B cell (primary cell): Measurements from ENCODE around the gene HS3ST3A1. TPM values are rescaled to one million over a fixed set of nuclear protein-coding genes. Genes with fewer than 3 reads are reported as not detected.

Experiments used
- ATAC-seq: fragments of 200-7000 bp; cut with Tn5 transposase; one replicate; pipeline ENCODE4 v1.10.0; 2021; ENCODE audit warnings: low read depth, mild to moderate bottlenecking, moderate number of reproducible peaks, moderate library complexity
- CTCF ChIA-PET: fragments of 350-600 bp; sonication (Branson Sonifier 250); formaldehyde crosslinking; loops from one replicate; lab custom pipeline; 2021; ENCODE audit warnings: antibody characterized with exemption, inconsistent platforms; lab: Charles Lee
- POLR2A ChIA-PET: fragments of 350-600 bp; sonication (Branson Sonifier 250); formaldehyde crosslinking; loops from one replicate; lab custom pipeline; 2021; ENCODE audit warnings: antibody characterized with exemption; lab: Charles Lee
- DNase-seq: peaks from one replicate; pipeline ENCODE4 v3.0.0; 2013
- H2AFZ ChIP-seq: 2 replicates; pipeline ENCODE4 v1.6.1; 2012; ENCODE audit warnings: mild to moderate bottlenecking, low read depth, low read length; ENCODE audit not compliant: insufficient read depth, poor library complexity, severe bottlenecking
- H3K27ac ChIP-seq, 2 donors: 1 replicate in 1 of 2; 2 replicates in 1 of 2; pipeline ENCODE4 v1.5.1; 2012 to 2013; ENCODE audit warnings: low read length in 2 of 2, mild to moderate bottlenecking in 2 of 2, moderate library complexity in 1 of 2
- H3K27me3 ChIP-seq, 4 experiments: fragments of 200-600 bp in 1 of 4; sonication (generic) in 1 of 4; replicated peaks in 1 of 4; 1 replicate in 2 of 4; 2 replicates in 2 of 4; pipeline versions ENCODE4 v1.6.1 to v1.7.0; 2013 to 2016; ENCODE audit warnings: low read length in 3 of 4, mild to moderate bottlenecking in 2 of 4, mixed read lengths in 1 of 4, moderate library complexity in 1 of 4; ENCODE audit not compliant: insufficient read depth in 4 of 4, control insufficient read depth in 3 of 4; ENCODE audit errors: control extremely low read depth in 1 of 4
- H3K36me3 ChIP-seq, 2 experiments: replicated peaks in 1 of 2; 1 replicate in 1 of 2; 2 replicates in 1 of 2; pipeline versions ENCODE4 v1.6.1 to v1.7.1; 2013; ENCODE audit warnings: low read length in 1 of 2; ENCODE audit not compliant: insufficient read depth in 2 of 2, control insufficient read depth in 1 of 2; ENCODE audit errors: control extremely low read depth in 1 of 2, extremely low read depth in 1 of 2
- H3K4me1 ChIP-seq, 2 donors: fragments of 200-600 bp in 1 of 2; sonication (generic) in 1 of 2; 1 replicate in 1 of 2; 2 replicates in 1 of 2; pipeline versions ENCODE4 v1.5.1 to v1.6.1; 2013 to 2017; ENCODE audit warnings: low read length in 2 of 2; ENCODE audit not compliant: control insufficient read depth in 2 of 2, insufficient read depth in 2 of 2
- H3K4me2 ChIP-seq: replicated peaks from 2 replicates; pipeline ENCODE3; 2012; ENCODE audit warnings: mild to moderate bottlenecking, low read depth, low read length; ENCODE audit not compliant: poor library complexity, severe bottlenecking
- H3K4me3 ChIP-seq, 5 experiments: fragments of 200-600 bp in 1 of 5; sonication (generic) in 1 of 5; 1 replicate in 3 of 5; 2 replicates in 2 of 5; pipeline versions ENCODE4 v1.5.1 to v1.7.0; 2011 to 2016; ENCODE audit warnings: low read length in 4 of 5, mild to moderate bottlenecking in 4 of 5, low read depth in 2 of 5, control low read depth in 1 of 5, moderate library complexity in 1 of 5; ENCODE audit not compliant: insufficient read depth in 1 of 5; ENCODE audit errors: control extremely low read depth in 1 of 5, extremely low read depth in 1 of 5
- H3K79me2 ChIP-seq: fragments of 200-600 bp; sonication (generic); one replicate; pipeline ENCODE4 v1.6.0; 2016; ENCODE audit warnings: low read length; ENCODE audit not compliant: control insufficient read depth, insufficient read depth
- H3K9ac ChIP-seq: fragments of 200-600 bp; sonication (generic); 2 replicates; pipeline ENCODE4 v1.6.1; 2017; ENCODE audit warnings: mild to moderate bottlenecking, low read length, moderate library complexity
- H3K9me3 ChIP-seq, 3 donors: one replicate each; pipeline versions ENCODE4 v1.6.1 to v1.7.1; 2013; ENCODE audit warnings: low read length in 2 of 3; ENCODE audit not compliant: control insufficient read depth in 2 of 3, insufficient read depth in 1 of 3; ENCODE audit errors: control extremely low read depth in 1 of 3
- H4K20me1 ChIP-seq: 2 replicates; pipeline ENCODE4 v1.6.0; 2012; ENCODE audit warnings: mild to moderate bottlenecking, low read length; ENCODE audit not compliant: insufficient read depth, control insufficient read depth, poor library complexity, severe bottlenecking
- H3K27ac Mint-ChIP-seq: one replicate; pipeline ENCODE4 v1.8.0; 2021; ENCODE audit warnings: mixed read lengths
- H3K27me3 Mint-ChIP-seq: one replicate; pipeline ENCODE4 v1.8.0; 2021; ENCODE audit warnings: mixed read lengths
- H3K4me1 Mint-ChIP-seq: one replicate; pipeline ENCODE4 v1.8.0; 2021; ENCODE audit warnings: mixed read lengths
- H3K4me3 Mint-ChIP-seq: one replicate; pipeline ENCODE4 v1.8.0; 2021; ENCODE audit warnings: mixed read lengths
- H3K9me3 Mint-ChIP-seq: one replicate; pipeline ENCODE4 v1.8.0; 2022; ENCODE audit warnings: mixed read lengths; ENCODE audit not compliant: insufficient read depth
- EZH2 ChIP-seq: IDR thresholded peaks from 2 replicates; pipeline ENCODE4 v1.6.1; 2012; ENCODE audit warnings: borderline replicate concordance, low read depth, mild to moderate bottlenecking, moderate library complexity, low read length; ENCODE audit not compliant: insufficient read depth, poor library complexity, severe bottlenecking
- WGBS: methylation state at CpG from one replicate; pipeline ENCODE4 v1.1.5; 2013; ENCODE audit warnings: missing lambda C conversion rate; ENCODE audit not compliant: insufficient coverage; 5-methylcytosine and 5-hydroxymethylcytosine counted together
- intact Hi-C: fragments of 100-400 bp; cut with micrococcal nuclease; formaldehyde crosslinking; loops from one replicate; pipeline ENCODE4 v1.10.0; 2022
- polyA plus RNA-seq: library from polyadenylated mRNA; depleted of rRNA; stranded (reverse); fragments of >200 nt; gene quantifications from 2 replicates; pipeline ENCODE4 v1.2.3, GENCODE V29; 2012
- total RNA-seq, 2 donors: library from RNA; stranded (reverse); fragments of 120-200 nt in 1 of 2; gene quantifications; 1 replicate in 1 of 2; 2 replicates in 1 of 2; pipeline versions ENCODE4 v1.2.3 to v1.2.4, GENCODE V29; 2013 to 2022
- TF ChIP-seq, protein P1 (sequence below): fragments of 200-600 bp; IDR thresholded peaks from one replicate; pipeline ENCODE4 v1.8.0; 2022; ENCODE audit warnings: antibody characterized with exemption, mild to moderate bottlenecking

The HS3ST3A1 gene
- total and polyA plus RNA-seq, 2 donors (not counting 1 experiment from before 2014, with no cell fraction given) = 0.17 to 0.75 TPM

DNA sequence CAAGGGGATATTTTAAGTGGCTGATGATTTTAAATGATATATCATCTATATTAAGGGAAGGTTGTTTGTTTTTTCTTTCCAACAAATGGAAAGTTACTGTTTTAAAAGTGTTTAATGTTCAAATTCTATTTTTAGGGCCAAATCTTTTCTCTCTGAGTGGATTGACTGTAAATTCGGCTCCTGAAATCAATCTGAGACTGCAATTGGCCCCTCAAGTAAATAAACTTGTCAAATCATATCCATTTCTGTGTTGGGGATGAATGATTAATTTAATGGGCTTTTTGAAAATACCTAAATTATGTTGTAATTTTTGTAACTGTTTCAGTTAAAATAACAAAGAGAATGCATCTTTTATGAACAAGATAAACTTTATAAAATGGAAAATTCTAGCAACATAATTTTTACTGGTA lies 2.6 kb downstream of the HS3ST3A1 start:
- peaks cover 7 to 13% of the 10 kb centered on the region in 2 donors for H3K4me1 ChIP-seq

More for the DNA sequence above, 2.6 kb downstream of the HS3ST3A1 start:
- Mint-ChIP-seq H3K27me3 (peaks cover 53% of the 10 kb centered on the region), H3K4me1 (peaks cover 12% of the 10 kb centered on the region), H3K9me3 (no peaks in the 10 kb centered on the region), H3K4me3 (no peak overlapping the region), H3K27ac (no peak overlapping the region)
- no peaks in the 10 kb centered on the region for H3K79me2 ChIP-seq
- no peak overlapping the region for H3K9ac ChIP-seq
- DNase-seq (no peak), ATAC-seq (no peak)
- no peaks in the 10 kb centered on the region for H3K36me3 ChIP-seq
- no peaks in the 10 kb centered on the region for H4K20me1 ChIP-seq
- TF ChIP-seq, protein P1, sequence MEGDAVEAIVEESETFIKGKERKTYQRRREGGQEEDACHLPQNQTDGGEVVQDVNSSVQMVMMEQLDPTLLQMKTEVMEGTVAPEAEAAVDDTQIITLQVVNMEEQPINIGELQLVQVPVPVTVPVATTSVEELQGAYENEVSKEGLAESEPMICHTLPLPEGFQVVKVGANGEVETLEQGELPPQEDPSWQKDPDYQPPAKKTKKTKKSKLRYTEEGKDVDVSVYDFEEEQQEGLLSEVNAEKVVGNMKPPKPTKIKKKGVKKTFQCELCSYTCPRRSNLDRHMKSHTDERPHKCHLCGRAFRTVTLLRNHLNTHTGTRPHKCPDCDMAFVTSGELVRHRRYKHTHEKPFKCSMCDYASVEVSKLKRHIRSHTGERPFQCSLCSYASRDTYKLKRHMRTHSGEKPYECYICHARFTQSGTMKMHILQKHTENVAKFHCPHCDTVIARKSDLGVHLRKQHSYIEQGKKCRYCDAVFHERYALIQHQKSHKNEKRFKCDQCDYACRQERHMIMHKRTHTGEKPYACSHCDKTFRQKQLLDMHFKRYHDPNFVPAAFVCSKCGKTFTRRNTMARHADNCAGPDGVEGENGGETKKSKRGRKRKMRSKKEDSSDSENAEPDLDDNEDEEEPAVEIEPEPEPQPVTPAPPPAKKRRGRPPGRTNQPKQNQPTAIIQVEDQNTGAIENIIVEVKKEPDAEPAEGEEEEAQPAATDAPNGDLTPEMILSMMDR = no peak
- no peak for TF ChIP-seq EZH2
- H2AFZ ChIP-seq = no peak overlapping the region
- no CpG with 5 or more reads among the region's 1 CpG for WGBS
- H3K4me2 ChIP-seq = no peak overlapping the region
- no peak overlapping the region for H3K27ac ChIP-seq
- ChIA-PET CTCF (interaction anchor here (1.0 to 6.9 kb wide), 3 partner anchors 147 to 1327 kb away, joined by 3 to 53 read pairs (median 43); partner anchors contain the start of gene HS3ST3B1), POLR2A (no interaction called here)
- H3K27me3 ChIP-seq = peaks cover 2 to 28% (median 21%) of the 10 kb centered on the region in 4 experiments
- peaks cover 0 to 6% (median 0%) of the 10 kb centered on the region in 3 donors for H3K9me3 ChIP-seq
- no peak overlapping the region for H3K4me3 ChIP-seq
- intact Hi-C loops = loop anchor here (5.0 to 10.0 kb wide), 5 partner anchors 338 to 1903 kb away; no protein-coding TSS in a partner anchor
